WERI-Rb-1 (cell line): ENCODE measurements around the gene MGLL.

Experiments
- DNase-seq: peaks from one replicate; pipeline ENCODE4 v3.0.0-alpha.2; 2020
- H3K27ac ChIP-seq: fragments of 250-450 bp; sonication (Bioruptor Pico); 2 replicates; pipeline ENCODE4 v1.5.1; 2020; ENCODE audit warnings: mild to moderate bottlenecking, moderate library complexity
- H3K27me3 ChIP-seq: fragments of 250-450 bp; sonication (Bioruptor Pico); 2 replicates; pipeline ENCODE4 v1.5.1; 2021; ENCODE audit warnings: mild to moderate bottlenecking, low read depth, moderate library complexity; ENCODE audit not compliant: insufficient read depth, severe bottlenecking
- H3K36me3 ChIP-seq: fragments of 250-450 bp; sonication (Bioruptor Pico); 2 replicates; pipeline ENCODE4 v1.5.1; 2020; ENCODE audit warnings: mild to moderate bottlenecking, moderate library complexity
- H3K4me3 ChIP-seq: 2 replicates; pipeline ENCODE4 v1.5.1; 2011; ENCODE audit warnings: low read depth, mild to moderate bottlenecking, control low read depth, low read length
- H3K9me3 ChIP-seq: fragments of 250-450 bp; sonication (Bioruptor Pico); 2 replicates; pipeline ENCODE4 v1.5.1; 2021; ENCODE audit warnings: mild to moderate bottlenecking, moderate library complexity; ENCODE audit not compliant: severe bottlenecking
- TF ChIP-seq, protein P1 (sequence below): IDR thresholded peaks from 2 replicates; pipeline ENCODE4 v1.5.1; 2011; ENCODE audit warnings: low read depth, mild to moderate bottlenecking, control low read depth, inconsistent platforms, low read length

The MGLL gene

DNA sequence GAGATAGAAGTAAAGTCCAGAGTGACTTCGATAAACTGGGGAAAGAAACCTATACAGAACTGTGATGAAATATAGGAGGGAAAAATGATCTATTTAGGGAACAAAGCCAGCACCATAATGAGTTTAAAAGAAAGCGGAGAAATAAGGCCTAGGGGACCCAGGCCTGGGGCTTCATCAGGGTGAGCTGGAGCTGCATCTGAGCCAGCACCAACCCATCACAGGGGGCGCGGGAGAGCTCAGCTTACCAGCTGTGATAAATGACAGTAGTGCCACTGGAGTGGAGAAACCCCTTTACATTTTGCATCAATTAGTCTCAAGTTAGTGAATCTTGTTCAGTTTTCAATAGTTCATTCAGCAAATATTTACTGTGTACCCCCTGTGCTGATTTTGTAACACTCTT, 172.1 kb downstream of the MGLL start:
- Histone ChIP-seq H3K27me3 (no peaks in the 10 kb centered on the region), H3K4me3 (no peak overlapping the region), H3K36me3 (peaks cover 79% of the 10 kb centered on the region), H3K9me3 (no peaks in the 10 kb centered on the region), H3K27ac (no peak overlapping the region)
- no peak for DNase-seq
- TF ChIP-seq, protein P1, sequence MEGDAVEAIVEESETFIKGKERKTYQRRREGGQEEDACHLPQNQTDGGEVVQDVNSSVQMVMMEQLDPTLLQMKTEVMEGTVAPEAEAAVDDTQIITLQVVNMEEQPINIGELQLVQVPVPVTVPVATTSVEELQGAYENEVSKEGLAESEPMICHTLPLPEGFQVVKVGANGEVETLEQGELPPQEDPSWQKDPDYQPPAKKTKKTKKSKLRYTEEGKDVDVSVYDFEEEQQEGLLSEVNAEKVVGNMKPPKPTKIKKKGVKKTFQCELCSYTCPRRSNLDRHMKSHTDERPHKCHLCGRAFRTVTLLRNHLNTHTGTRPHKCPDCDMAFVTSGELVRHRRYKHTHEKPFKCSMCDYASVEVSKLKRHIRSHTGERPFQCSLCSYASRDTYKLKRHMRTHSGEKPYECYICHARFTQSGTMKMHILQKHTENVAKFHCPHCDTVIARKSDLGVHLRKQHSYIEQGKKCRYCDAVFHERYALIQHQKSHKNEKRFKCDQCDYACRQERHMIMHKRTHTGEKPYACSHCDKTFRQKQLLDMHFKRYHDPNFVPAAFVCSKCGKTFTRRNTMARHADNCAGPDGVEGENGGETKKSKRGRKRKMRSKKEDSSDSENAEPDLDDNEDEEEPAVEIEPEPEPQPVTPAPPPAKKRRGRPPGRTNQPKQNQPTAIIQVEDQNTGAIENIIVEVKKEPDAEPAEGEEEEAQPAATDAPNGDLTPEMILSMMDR, result no peak

DNA sequence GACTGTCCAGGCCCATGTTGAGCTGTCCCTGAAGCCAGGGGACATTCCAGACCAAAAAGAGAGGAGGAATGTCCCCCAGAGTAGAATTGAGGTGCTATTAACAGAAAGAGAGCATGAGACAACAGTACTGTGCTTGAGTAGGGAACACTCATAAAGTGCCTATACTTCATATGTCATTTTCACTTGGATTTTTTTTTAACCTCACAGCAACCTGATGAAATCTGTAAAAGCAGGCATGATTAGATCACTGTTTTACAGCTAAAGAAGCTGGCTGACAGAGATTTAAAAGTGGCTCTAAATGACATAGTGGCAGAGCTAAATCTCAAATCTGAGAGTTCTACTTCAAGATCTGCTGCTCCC, 174.5 kb downstream of the MGLL start:
- Histone ChIP-seq H3K9me3 (no peaks in the 10 kb centered on the region), H3K4me3 (no peak overlapping the region)

DNA sequence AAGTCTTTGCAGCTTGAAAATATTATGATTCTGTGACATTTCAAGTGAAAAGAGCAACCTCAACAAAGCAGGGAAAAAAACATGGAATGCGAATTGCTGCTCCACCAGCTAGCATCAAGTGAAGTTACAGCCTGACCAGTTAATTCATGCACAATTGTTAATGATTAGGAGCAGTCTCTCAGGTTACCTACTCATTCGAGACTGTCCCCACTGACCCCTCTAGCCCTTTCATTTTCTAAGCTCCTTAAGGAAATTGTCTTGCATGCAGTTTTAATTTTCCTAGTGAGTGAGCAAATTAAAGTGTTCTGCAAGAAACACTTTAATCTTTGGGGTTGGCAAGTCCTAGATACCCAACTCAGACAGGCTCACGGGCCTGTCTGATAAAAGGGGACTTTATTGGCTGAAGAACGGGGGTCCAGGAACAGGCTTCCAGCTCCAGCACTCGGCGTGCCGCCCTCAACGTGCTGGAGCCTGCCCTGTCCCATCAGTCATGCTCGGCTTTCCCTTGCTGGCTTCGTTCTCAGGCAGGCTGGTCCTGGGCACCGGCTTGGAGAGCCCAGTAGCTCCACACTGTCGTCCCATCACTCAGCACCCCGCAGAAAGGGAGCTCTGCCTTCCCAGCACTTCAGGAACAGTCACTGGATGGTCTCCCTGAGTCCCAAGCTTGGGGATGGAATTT, 175.0 kb downstream of the MGLL start:
- Histone ChIP-seq H3K27ac (no peak overlapping the region), H3K4me3 (no peak overlapping the region), H3K9me3 (no peaks in the 10 kb centered on the region), H3K27me3 (no peaks in the 10 kb centered on the region), H3K36me3 (peaks cover 83% of the 10 kb centered on the region)
- no peak for DNase-seq
- TF ChIP-seq, protein P1, result no peak

More for the DNA sequence above, 174.5 kb downstream of the MGLL start:
- H3K27ac ChIP-seq, result no peak overlapping the region
- peaks cover 78% of the 10 kb centered on the region for H3K36me3 ChIP-seq
- DNase-seq, result no peak
- TF ChIP-seq, protein P1, result no peak
- no peaks in the 10 kb centered on the region for H3K27me3 ChIP-seq

DNA sequence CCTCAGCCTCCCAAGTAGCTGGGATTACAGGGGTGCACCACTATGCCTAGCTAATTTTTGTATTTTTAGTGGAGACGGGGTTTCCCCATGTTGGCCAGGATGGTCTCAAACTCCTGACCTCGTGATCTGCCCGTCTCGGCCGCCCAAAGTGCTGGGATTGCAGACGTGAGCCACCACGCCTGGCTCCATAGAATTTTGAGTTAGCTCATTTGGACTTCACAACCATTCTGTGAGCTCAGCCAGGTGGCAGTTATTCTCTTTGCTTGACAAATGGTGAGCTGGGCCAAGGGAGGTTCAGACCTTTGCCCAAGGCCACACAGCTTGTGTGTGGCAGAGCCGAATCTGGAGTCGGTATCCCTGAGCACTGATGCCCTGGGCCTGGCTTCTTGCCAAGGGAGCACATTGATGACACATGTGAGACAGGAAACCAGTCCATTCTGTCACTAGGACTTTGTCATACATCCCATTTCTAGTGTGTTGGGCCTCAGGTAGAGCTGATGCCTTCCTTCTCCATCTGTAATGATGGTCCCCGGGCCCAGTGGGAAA, 175.7 kb downstream of the MGLL start:
- Histone ChIP-seq H3K9me3 (no peaks in the 10 kb centered on the region), H3K27me3 (no peaks in the 10 kb centered on the region), H3K27ac (no peak overlapping the region), H3K36me3 (peaks cover 83% of the 10 kb centered on the region), H3K4me3 (no peak overlapping the region)
- DNase-seq, result no peak
- TF ChIP-seq, protein P1, result no peak

DNA sequence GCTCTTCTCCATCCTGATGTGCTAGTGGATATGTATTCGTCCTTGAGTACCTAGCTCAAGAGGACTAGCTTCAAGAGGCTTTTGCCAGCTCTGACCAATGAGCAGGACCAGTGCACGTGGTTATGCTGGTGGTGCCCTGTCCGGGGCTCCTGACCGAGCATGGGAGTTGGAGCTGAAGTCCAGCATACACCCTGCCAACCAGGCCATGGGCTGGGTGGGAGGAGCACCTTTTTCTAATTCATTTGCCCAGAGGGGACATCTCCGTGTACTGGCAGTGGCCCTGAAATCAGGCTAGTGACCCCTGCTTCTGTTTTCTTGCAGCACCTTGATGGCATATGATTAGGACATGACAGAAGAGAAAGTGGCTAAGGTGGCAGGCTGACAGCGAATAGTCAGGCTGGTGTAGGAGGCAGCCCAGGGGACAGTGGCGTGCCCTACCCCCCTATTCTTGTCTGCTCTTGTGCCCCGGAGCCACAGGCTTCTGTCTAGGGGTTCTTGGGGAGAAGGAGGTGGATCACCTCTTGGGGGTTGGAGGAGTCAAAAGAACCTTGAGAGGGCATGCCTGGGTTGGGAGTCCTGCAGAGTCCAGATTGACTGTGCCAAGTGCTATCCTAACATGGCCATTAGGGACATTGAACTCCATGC, 176.8 kb downstream of the MGLL start:
- Histone ChIP-seq H3K27me3 (no peaks in the 10 kb centered on the region), H3K27ac (no peak overlapping the region), H3K4me3 (no peak overlapping the region), H3K9me3 (no peaks in the 10 kb centered on the region), H3K36me3 (peaks cover 83% of the 10 kb centered on the region)
- TF ChIP-seq, protein P1, result no peak
- no peak for DNase-seq
